NCI-H446 (cell line): ENCODE results near the gene NBEAL1.
"Not testable (repeated sequence)": the region's sequence is repeated elsewhere in the genome, so short reads cannot be mapped to it uniquely, and the experiment has no call there.

Source experiments
- DNase-seq, 2 experiments: peaks; one replicate each; lab custom pipeline; 2025; lab: John Stamatoyannopoulos, UW

The NBEAL1 gene

DNA sequence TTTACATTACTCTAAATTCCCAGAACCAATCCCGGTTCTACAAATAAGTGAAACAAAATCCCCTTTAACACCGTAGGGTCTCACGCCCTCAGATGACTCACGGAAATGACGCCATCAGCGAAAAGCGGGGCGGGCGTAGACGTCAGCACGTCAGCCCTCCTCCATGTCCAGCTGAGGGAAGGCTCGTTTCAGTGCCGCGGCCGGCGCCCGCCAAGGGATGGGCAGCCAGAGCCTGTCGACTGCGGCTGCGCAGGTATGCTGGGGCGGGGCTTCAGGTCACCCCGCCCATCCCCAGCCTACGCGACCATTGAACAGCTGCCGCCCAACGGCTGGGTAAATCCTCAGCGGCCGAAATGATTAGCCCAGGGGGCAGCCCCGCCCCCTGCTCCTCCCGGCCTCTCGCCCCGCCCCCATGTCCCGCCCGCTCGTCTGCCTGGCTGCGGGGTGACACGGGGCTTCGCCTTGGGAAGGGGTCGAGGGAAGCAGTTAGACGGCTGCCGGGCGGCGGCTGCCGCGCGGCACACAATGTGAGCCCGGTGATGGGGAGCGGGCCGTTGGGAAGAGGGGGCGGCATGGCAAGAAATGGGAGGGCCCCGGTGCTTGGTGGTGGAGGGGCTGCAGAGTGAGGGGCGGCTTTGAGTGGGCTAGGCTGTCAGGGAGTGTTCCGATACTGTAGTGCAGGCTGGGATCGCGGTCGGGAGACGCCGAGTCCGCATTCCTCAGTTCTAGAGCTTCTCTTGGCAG, at the start of gene NBEAL1:
NBEAL1 (plus strand) TSS at position 420 of the 744 bp plus-strand sequence. CDS start 1,510 bp downstream, outside the sequence.
- DNase-seq: peak; percentile 93 to 99

DNA sequence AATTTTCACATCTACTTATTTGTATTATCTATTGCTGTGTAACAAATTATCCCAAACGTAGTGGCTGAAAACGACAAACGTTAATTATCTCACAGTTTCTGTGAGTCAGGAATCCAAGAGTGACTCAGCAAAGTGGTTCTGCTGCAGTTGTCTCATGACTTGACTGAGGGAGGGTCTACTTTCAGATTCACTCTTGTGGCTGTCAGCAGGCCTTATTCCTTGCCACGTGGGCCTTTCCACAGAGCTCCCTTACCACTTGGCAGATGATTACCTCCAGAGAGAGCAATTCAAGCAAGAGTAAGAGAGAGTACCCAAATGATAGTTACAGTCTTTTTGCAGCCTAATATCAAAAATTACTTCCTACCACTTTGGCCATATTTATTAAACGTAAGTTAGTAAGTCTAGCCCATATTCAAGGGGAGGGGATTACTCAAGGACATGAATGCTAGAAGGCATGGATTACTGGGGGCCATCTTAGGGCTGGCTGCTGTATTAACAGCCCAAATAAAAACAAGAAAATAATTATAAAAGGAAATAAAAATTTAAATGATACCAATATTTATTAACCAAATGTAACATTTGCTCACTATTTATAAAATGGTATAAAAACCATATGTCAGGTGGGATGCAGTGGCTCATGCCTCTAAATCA, 48.7 kb upstream of the NBEAL1 start:
- peak in 1 of 2 experiments; percentile 15 for DNase-seq

DNA sequence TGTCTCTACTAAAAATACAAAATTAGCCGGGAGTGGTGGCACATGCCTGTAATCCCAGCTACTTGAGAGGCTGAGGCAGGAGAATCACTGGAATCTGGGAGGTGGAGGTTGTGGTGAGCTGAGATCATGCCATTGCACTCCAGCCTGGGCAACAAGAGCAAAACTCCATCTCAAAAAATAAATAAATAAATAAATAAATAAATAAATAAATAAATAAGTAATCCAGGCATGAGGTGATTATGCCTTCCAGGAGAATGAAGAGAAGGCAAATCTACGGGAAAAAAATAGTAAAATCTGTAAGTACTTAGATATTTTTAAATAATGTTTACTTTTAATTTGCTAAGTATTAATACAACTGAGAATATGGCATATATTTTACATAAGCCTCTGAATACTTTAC, 45.3 kb upstream of the NBEAL1 start:
- not testable (repeated sequence) for DNase-seq

DNA sequence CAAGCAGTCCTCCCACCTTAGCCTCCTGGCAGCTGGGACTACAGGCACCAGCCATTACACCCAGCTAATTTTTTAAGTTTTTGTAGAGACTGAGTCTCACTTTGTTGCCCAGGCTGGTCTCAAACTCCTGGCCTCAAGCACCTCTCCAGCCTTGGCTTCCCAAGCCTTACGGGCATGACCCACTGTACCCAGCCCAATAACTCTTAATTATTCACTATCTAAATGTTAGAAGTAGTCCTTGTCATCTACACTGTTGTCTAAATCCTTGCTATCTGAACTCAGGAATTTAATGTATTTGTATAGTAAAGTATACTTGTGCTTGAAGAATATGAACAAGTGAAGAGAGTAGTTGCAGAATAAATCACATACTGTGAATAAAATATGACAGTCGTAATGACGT, 37.9 kb upstream of the NBEAL1 start:
- no peak for DNase-seq

DNA sequence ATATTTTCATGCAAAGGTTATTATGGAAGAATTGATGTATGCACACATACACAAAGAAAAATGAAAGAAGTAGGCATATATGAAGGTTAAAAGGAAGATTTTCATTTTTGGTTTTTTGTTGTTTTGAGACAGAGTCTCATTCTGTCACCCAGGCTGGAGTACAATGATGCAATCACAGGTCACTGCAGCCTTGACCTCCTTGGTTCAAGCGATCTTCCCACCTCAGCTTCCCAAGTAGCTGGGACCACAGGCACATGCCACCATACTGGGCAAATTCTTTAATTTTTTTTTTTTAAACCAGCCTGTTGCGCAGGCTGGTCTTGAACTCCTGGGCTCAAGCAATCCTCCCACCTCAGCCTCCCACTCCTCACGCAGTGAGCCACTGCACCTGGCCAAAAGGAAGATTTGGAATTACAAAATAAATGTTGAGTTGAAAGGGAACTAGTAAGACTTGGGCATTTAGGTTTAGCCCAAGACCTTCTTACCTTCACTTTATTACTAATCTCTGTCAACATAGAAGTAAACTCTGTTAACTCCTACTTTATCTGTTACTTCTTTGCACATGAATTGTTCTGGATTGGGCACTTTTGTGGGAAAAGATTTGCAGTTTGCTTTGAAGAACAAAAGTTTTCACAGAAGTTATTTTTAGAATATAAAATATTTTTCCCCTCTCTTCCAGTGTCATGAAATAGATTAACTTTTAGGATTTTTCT, 31.7 kb upstream of the NBEAL1 start:
- no peak for DNase-seq

DNA sequence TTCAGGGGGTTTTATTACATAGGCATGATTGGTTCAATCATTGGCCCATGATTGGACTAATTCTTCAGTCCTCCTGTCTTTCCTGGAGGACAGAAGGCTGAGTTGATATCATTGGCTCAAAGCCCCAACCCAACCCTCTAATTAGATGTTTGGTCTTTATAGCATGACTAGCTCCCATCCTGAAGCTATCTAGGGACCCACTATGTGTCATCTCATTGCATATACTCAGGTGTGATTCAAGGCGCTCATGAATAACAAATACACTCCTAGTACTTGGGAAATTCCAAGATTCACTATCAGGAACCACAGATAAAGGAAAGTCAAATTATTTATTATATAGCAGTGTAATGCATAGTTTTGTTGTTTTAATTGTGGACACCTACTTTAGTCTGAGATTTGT, 24.9 kb upstream of the NBEAL1 start:
- DNase-seq: no peak

DNA sequence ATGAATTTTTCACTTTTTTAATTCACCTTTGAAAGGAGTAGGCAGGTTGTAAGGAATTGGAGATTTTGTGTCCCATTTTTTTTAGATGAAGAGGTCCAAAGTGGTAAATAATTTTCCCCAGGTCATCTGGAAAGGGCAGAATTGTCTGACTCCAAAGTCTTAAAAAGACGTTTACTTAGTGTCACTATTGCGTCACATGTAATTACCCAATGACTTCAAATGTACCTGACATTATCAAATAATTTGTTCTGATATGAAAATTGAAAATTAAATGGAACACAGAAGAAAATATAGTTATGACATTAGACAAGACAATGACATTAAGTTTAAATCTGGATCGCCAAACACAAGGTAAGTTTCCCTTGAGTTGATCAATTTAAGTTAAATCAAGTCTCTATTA, 24.2 kb upstream of the NBEAL1 start:
- DNase-seq: no peak

DNA sequence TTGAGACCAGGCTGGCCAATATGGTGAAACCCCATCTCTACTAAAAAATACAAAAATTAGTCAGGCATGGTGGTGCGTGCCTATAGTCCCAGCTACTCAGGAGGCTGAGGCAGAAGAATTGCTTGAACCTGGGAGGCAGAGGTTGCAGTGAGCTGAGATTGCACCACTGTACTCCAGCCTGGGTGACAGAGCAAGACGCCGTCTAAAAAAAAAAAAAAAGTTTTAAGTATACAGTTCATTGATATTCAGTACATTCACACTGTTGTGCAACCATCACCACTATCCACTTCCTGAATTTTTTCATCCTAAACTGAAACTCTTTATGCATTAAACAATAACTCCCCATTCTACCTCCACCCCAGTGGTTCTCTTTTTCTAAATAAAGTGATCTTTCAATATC, 17.6 kb upstream of the NBEAL1 start:
- DNase-seq: not testable (repeated sequence)

DNA sequence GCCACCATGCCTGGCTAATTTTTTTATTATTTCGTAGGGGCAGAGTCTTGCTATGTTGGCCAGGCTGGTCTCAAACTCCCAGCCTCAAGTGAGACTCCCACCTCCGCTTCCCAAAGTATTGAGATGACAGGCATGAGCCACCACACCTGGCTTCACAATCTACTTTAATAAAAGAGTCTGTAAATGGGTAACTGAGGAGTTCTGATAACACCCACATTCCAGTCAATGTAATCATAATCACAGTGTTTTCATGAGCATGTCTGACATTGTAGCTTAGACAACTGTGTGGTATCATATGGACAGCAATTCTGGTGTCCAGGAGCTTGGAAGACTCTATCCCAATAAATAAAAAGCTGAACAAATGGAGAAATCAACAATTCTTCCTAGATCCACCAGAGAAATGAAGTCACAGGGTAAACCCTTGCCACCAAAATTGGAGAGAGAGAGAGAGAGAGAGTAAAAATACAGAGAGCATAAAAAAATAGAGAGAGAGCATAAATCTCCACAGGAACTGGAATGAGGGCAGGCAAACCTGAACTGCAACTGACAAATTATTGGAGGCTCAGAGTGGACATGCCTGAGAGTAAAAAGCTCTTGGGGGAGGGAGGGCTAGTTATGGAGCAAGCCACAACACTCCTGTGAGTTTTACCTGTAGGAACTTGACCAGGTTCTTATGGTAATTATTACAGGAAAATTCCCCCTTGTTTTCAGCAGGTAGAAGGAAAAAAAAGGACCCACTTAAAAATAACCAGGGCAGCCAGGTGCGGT, 12.4 kb upstream of the NBEAL1 start:
- DNase-seq: no peak

DNA sequence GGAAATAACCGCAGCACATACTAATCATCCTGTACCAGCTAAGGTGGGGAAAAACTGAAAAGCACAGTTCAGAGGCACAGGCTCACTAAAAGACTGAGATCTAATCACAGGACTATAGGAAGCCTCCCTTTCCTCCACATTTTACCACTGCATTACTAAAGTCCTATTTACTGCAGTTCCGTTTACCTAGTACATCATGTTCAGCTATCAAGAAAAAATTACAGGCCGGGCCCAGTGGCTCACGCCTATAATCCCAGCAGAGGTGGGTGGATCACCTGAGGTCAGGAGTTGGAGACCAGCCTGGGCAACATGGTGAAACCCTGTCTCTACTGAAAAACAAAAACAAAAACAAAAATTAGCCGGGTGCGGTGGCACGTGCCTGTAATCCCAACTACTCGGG, 11.0 kb upstream of the NBEAL1 start:
- DNase-seq: no peak

DNA sequence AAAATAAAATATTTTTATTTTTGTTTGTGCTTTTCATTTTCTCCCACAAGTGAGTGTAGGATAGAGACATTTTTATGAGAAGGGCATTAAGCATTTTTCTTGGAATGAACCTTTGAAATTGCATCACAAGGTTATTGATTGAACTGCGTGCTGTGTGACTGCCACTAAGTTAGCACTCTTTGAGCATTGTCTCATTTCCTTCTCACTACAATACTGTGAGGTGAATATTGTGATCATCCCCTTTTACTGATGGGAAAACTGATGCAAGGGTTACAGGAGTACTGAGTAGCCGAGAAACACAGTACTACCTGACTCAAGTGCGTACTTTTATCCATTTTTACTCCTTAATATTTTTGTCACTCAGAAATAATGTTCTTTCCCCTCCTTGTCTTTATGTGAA, 2.0 kb downstream of the NBEAL1 start:
- DNase-seq: no peak

DNA sequence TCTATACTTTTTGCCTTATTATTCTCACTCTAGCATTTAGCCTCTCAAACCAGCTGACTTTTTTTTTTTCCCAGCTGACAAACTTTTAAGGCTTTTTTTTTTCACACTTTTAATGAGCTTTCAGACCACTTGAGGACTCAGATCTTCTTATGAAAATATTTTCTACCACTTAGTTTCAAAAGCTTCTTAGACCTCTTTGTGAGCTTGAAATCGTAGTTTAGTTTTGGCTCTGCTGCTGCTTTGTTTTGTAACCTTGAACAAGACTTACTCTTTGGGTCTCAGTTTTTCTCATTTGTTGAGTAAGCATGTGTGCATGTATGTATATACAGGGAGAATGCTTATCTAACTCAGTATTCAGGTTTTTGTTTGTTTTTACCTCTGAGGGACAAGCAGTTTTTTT, 3.5 kb downstream of the NBEAL1 start:
- no peak for DNase-seq

DNA sequence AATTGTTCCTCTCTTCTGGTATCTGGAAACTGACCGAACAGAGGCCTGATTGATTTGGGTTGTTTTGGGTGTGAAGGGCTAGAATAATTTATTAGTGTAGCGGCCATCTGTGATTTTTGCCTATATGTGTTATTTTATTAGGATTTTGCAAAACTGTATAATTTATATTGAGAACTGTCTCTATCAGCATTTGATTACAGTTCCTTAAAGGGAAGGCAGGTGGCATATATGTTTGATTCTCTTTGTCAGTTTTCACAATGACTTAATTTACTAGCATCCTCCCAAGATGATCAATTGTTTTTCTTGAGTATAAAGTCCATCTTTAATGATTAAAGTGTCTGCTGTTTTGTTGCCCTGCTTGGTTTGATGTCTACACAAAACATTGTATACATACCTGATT, 4.5 kb downstream of the NBEAL1 start:
- DNase-seq: no peak

DNA sequence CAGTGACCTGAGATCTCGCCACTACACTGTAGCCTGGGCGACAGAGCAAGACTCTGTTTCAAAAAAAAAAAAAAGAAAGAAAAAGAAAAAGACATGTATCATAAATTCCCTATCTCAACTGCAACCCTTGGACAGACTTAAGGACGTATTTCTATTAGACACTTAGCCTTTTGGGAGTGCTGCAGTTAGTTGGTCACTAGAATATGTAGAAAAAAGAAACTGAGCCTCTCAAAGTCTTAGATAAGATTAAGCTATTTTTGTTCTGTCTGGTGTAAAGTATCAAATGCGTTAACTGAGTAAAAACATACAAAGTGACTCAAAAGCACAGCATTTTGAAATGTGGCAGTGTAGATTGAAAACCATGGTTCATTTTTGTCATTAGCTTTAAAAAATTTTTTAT, 7.3 kb downstream of the NBEAL1 start:
- no peak for DNase-seq

DNA sequence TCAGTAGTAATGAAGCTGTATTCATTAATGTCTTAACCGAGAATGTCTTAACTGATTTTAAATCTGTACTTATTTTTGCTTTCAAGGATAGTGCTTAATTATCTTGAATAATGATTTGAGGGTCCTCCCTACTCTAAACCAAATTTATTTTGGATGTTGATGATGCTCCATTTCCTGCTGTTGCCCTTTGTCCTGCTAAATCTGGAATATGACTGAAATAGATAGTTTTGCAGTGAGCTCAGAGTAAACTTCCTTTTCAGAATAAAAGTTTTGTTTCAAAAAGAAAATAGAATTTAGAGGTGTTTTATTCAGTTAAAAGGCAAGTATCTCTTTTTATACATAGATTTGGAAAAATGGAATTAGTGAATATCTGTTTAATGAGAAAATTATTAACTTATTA, 8.1 kb downstream of the NBEAL1 start:
- DNase-seq: no peak

DNA sequence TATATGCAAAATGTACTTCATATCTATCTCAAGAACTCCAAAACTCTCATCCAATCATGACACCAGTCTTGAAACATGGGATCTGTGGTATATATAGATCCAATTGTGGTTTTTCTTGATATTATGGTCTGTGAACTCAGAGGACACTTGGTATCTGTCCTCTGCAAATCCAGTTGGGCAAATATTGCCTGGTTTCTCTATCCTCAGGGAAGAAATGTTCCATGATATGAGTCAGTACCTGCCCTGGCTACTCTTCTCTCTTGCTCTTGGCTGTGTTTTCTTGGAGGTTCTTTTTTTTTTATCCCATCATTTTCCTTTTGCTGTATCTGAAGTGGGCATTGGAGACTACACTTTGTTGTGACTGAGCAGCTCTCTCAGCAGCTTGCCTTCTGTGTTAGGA, 10.9 kb downstream of the NBEAL1 start:
- no peak for DNase-seq

DNA sequence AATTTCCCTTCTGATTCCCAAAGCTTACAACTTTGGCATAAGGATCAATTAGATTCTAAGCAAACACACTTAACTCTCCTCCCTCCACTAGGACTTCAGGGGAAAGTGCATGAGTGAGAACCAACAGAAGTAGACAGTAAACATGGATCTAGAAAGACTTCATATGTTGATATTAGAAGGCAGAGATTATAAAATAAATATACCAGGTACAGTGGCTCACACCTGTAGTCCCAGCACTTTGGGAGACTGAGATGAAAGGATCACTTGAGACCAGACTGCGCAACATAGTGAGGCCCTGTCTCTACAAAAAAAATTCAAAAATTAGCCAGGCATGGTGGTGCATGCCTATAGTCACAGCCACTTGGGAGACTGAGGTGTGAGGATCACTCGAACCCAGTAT, 15.9 kb downstream of the NBEAL1 start:
- DNase-seq: no peak

DNA sequence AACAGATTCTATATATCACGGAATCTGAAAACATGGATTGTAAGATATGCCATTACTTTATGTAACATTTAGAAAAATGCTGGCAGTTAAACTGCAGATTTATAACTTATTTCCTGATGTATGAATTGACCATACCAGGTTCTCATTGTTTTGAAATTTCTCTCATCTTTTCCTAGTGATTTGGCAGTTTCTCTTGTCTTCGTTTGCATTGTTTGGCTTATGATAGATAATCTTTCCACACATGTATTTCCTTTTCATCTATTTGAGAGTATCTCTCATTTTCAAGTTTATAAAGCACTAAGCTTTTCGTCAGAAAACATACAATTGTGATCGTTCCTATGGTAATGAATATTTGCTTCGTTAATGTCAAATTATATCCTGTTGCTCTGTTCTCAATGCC, 16.3 kb downstream of the NBEAL1 start:
- no peak for DNase-seq

DNA sequence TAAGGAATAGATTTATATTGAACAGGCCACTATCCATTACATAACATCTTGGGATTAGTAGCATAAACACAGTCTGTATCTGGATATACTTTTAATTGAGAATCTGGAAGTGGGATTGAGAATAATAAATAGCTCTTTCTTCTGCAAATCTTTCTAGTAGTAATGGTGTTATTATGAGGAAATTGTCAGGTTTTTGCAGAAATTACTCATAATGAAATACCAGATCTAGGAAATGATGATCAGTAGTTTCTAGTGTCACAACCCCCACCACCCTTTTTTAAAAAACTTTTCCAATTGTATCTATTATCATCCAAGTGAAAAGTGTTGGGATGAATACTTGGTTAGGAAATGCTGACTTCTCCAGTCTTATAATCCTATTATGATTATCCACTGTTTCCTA, 18.7 kb downstream of the NBEAL1 start:
- no peak for DNase-seq

DNA sequence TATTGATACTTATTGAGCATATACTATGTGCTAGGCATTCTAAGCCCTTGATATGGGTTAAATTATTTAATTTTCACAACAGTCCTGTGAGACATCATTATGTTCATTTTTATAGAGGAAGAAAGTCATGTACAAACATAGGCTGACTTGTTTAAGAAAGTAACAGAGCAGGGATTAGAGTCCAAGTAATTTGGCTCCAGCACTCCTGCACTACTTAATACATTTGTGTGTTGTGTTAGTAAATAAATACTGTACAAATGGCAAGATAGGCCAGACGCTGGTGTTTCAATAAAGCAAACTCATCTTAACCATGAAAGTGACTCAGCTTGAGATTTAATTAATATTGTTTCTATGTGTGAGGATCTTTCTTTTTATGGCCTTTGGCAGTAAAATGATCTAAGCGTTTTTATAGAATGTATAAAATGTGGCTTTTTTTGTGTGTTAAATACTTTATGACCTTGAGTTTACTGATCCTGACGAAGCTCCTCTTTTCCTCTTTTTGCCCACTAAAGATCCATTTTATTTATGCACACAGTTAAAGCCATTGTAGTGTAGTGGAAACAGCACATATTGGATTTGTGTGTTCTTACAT, 21.3 kb downstream of the NBEAL1 start:
- no peak for DNase-seq

DNA sequence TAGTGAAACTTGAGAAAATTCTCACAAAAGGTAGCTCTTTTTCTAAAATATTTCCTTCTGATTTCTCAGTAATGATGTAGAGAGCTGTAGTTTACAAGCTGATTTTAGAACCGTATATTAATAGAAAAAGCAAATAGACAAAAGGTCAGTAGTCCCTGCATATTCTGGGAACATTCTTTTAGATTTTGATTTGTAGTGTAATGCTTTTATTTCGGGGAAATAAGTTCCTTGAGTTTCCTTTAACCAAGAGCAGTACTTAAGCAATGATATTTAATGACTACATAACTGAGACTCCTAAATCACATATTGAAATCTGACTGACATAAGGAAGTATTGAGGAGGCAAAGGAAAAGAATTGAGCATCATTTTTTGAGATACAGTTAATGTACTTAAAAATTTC, 22.4 kb downstream of the NBEAL1 start:
- no peak for DNase-seq

DNA sequence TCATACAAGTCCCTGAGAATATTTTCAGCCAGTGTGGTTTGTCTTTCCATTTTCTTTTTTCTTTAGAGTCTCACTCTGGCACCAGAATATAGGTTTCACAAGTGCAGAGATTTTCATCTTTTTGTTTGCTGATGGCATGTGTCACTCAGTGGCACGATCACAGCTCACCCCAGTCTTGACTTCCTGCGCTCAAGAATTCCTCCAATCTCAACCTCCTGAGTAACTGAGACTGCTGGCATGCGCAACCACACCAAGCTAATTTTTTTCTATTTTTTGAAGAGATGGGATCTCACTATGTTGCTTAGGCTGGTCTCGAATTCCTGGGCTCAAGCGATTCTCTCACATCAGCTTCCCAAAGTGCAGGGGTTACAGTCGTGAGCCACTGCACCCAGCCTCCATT, 23.9 kb downstream of the NBEAL1 start:
- no peak for DNase-seq
